Measurements from ENCODE around the gene PPIL1.

The PPIL1 gene

GRCh38 chr6:36888654-36889481 lies 14.3 kb upstream of the PPIL1 start:
- no peak for DNase-seq (ENCODE audit: low read depth)

GRCh38 chr6:36888115-36888643 lies 13.6 kb upstream of the PPIL1 start:
- DNase-seq (ENCODE audit: low read depth), result no peak

- no peak for DNase-seq (ENCODE audit: low read depth)
Measured at GRCh38 chr6:36886950-36887618, 12.5 kb upstream of the PPIL1 start.

- peak; percentile 84 for DNase-seq (ENCODE audit: low read depth)
Measured at GRCh38 chr6:36885461-36886401, 11.1 kb upstream of the PPIL1 start, which contains the start of gene C6orf89. TSS of gene C6orf89 (plus strand) at chr6:36885952. CDS start at chr6:36899445, 13,493 bp downstream.

GRCh38 chr6:36884610-36885009 lies 10.0 kb upstream of the PPIL1 start:
- no peak for DNase-seq (ENCODE audit: low read depth)

- no peak for DNase-seq (ENCODE audit: low read depth)
Measured at GRCh38 chr6:36875250-36875633, 639 bp upstream of the PPIL1 start.

GRCh38 chr6:36873612-36874442 lies 776 bp downstream of the PPIL1 start:
- DNase-seq (ENCODE audit: low read depth), result no peak

GRCh38 chr6:36873115-36873514 lies 1.5 kb downstream of the PPIL1 start:
- no peak for DNase-seq (ENCODE audit: low read depth)

- DNase-seq (ENCODE audit: low read depth), result no peak
Measured at GRCh38 chr6:36871686-36872085, 2.9 kb downstream of the PPIL1 start.

GRCh38 chr6:36867471-36868224 lies 7.0 kb downstream of the PPIL1 start:
- DNase-seq (ENCODE audit: low read depth), result no peak

- DNase-seq (ENCODE audit: low read depth), result no peak
Measured at GRCh38 chr6:36865835-36866234, 8.8 kb downstream of the PPIL1 start.

- DNase-seq (ENCODE audit: low read depth), result no peak
Measured at GRCh38 chr6:36863670-36864540, 10.7 kb downstream of the PPIL1 start.

GRCh38 chr6:36862848-36863382 lies 11.7 kb downstream of the PPIL1 start:
- no peak for DNase-seq (ENCODE audit: low read depth)

GRCh38 chr6:36862164-36862847 lies 12.3 kb downstream of the PPIL1 start:
- no peak for DNase-seq (ENCODE audit: low read depth)

- no peak for DNase-seq (ENCODE audit: low read depth)
Measured at GRCh38 chr6:36860126-36860525, 14.5 kb downstream of the PPIL1 start.

- no peak for DNase-seq (ENCODE audit: low read depth)
Measured at GRCh38 chr6:36858407-36858981, 16.1 kb downstream of the PPIL1 start.

GRCh38 chr6:36857325-36857724 lies 17.3 kb downstream of the PPIL1 start:
- DNase-seq (ENCODE audit: low read depth), result no peak

GRCh38 chr6:36856277-36856676 lies 18.3 kb downstream of the PPIL1 start:
- no peak for DNase-seq (ENCODE audit: low read depth)

Measured in stimulated activated CD8-positive, alpha-beta memory T cell treated with anti-CD3 and anti-CD28 coated beads, Interleukin-15, amount 100 ng/mL, for 24 hours (primary cell).